Activated T-cell treated with anti-CD3 and anti-CD28 coated beads, Interleukin-2, amount 50 U/mL, for 48 hours (primary cell): ENCODE results near the gene GPR146.

ENCODE experiments used
- DNase-seq, 2 experiments: peaks; one replicate each; pipeline ENCODE4 v3.0.0-alpha.2; 2020

The GPR146 gene

GRCh38 chr7:1097120-1097504 lies 52.8 kb downstream of the GPR146 start:
- no peak for DNase-seq

- no peak for DNase-seq
Measured at GRCh38 chr7:1098243-1099153, 54.2 kb downstream of the GPR146 start.

- DNase-seq: no peak
Measured at GRCh38 chr7:1099154-1099542, 54.8 kb downstream of the GPR146 start.

- no peak for DNase-seq
Measured at GRCh38 chr7:1099637-1100036, 55.3 kb downstream of the GPR146 start.

- DNase-seq: no peak
Measured at GRCh38 chr7:1100386-1100785, 56.0 kb downstream of the GPR146 start.

- no peak for DNase-seq
Measured at GRCh38 chr7:1100834-1101562, 56.7 kb downstream of the GPR146 start.

GRCh38 chr7:1101563-1102431 lies 57.5 kb downstream of the GPR146 start:
- no peak for DNase-seq

GRCh38 chr7:1103009-1103788 lies 58.9 kb downstream of the GPR146 start:
- peak; percentile 60 for DNase-seq

GRCh38 chr7:1103789-1104515 lies 59.6 kb downstream of the GPR146 start:
- peak in 1 of 2 experiments; percentile 45 for DNase-seq

- DNase-seq: no peak
Measured at GRCh38 chr7:1104516-1105179, 60.3 kb downstream of the GPR146 start.

GRCh38 chr7:1105189-1105588 lies 60.8 kb downstream of the GPR146 start:
- no peak for DNase-seq

GRCh38 chr7:1106063-1106792 lies 61.9 kb downstream of the GPR146 start:
- DNase-seq: no peak

- no peak for DNase-seq
Measured at GRCh38 chr7:1106793-1107421, 62.6 kb downstream of the GPR146 start.

- no peak for DNase-seq
Measured at GRCh38 chr7:1108264-1108920, 64.0 kb downstream of the GPR146 start.
